ENCODE results near the gene PRR14.

DNA sequence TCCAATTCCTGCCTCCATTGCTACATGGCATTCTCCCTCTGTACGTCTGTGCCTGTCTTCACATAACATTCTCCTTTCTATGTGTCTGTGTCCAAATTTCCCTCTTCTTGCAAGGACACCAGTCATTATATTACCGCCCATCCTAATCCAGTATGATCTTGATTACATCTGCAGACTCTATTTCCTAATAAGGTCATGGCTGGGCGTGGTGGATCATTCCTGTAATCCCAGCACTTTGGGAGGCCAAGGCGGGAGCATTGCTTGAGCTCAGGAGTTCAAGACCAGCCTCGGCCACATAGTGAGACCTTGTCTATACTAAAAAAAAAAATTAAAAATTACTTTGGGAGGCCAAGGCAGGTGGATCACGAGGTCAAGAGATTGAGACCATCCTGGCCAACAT, 5.0 kb upstream of the PRR14 start:
- TF ChIP-seq POLR2A (IDR thresholded peaks at IDR 0.05) = no peak
- TF ChIP-seq EP300 (IDR thresholded peaks at IDR 0.05) = no peak
- TF ChIP-seq, protein P1, sequence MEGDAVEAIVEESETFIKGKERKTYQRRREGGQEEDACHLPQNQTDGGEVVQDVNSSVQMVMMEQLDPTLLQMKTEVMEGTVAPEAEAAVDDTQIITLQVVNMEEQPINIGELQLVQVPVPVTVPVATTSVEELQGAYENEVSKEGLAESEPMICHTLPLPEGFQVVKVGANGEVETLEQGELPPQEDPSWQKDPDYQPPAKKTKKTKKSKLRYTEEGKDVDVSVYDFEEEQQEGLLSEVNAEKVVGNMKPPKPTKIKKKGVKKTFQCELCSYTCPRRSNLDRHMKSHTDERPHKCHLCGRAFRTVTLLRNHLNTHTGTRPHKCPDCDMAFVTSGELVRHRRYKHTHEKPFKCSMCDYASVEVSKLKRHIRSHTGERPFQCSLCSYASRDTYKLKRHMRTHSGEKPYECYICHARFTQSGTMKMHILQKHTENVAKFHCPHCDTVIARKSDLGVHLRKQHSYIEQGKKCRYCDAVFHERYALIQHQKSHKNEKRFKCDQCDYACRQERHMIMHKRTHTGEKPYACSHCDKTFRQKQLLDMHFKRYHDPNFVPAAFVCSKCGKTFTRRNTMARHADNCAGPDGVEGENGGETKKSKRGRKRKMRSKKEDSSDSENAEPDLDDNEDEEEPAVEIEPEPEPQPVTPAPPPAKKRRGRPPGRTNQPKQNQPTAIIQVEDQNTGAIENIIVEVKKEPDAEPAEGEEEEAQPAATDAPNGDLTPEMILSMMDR (IDR thresholded peaks at IDR 0.05) = no peak

Measured in sigmoid colon (tissue), 4 donors.